Smooth muscle cell (in vitro differentiated cells): Measurements from ENCODE around the gene FRK. TPM values are rescaled to one million over a fixed set of nuclear protein-coding genes. Genes with fewer than 3 reads are reported as not detected.
"Not testable (repeated sequence)": the region's sequence is repeated elsewhere in the genome, so short reads cannot be mapped to it uniquely, and the experiment has no call there.

ENCODE experiments used
- DNase-seq: peaks from one replicate; lab custom pipeline; 2025; ENCODE audit not compliant: unreplicated experiment; lab: John Stamatoyannopoulos, UW
- H2AFZ ChIP-seq: fragments of 200-600 bp; sonication (generic); 2 replicates; pipeline ENCODE4 v1.6.0; 2016; ENCODE audit warnings: antibody characterized with exemption, low read depth, mild to moderate bottlenecking
- H3F3A ChIP-seq: fragments of 200-600 bp; sonication (generic); 2 replicates; pipeline ENCODE4 v1.6.0; 2017; ENCODE audit warnings: antibody characterized with exemption, low read depth
- H3K27ac ChIP-seq: fragments of 200-600 bp; sonication (generic); 2 replicates; pipeline ENCODE4 v1.5.1; 2016; ENCODE audit warnings: low read depth, mild to moderate bottlenecking
- H3K27me3 ChIP-seq: fragments of 200-600 bp; sonication (generic); 2 replicates; pipeline ENCODE4 v1.6.1; 2016; ENCODE audit warnings: low read depth, mild to moderate bottlenecking
- H3K36me3 ChIP-seq: fragments of 200-600 bp; sonication (generic); 2 replicates; pipeline ENCODE4 v1.5.1; 2016; ENCODE audit warnings: low read depth
- H3K4me1 ChIP-seq: fragments of 200-600 bp; sonication (generic); 2 replicates; pipeline ENCODE4 v1.5.1; 2016; ENCODE audit warnings: low read depth
- H3K4me2 ChIP-seq: fragments of 200-600 bp; sonication (generic); 2 replicates; pipeline ENCODE4 v1.6.0; 2016; ENCODE audit warnings: mild to moderate bottlenecking
- H3K4me3 ChIP-seq: fragments of 200-600 bp; sonication (generic); 2 replicates; pipeline ENCODE4 v1.5.1; 2016; ENCODE audit warnings: mild to moderate bottlenecking
- H3K79me2 ChIP-seq: fragments of 200-600 bp; sonication (generic); 2 replicates; pipeline ENCODE4 v1.6.0; 2016; ENCODE audit warnings: low read depth, mild to moderate bottlenecking
- H3K9ac ChIP-seq: fragments of 200-600 bp; sonication (generic); 2 replicates; pipeline ENCODE4 v1.6.0; 2016; ENCODE audit warnings: low read depth
- H3K9me3 ChIP-seq: fragments of 200-600 bp; sonication (generic); replicated peaks from 2 replicates; pipeline ENCODE4 v1.5.1; 2016; ENCODE audit warnings: low read depth
- H4K20me1 ChIP-seq: fragments of 200-600 bp; sonication (generic); 2 replicates; pipeline ENCODE4 v1.6.0; 2016; ENCODE audit warnings: low read depth
- WGBS: methylation state at CpG from one replicate; pipeline ENCODE4 v1.1.7; 2016; ENCODE audit warnings: low lambda C conversion rate; 5-methylcytosine and 5-hydroxymethylcytosine counted together
- polyA plus RNA-seq: library from polyadenylated mRNA; unstranded; fragments of >200 nt; fragmentation: Nextera tagmentation; extraction: Ambion mirVana; gene quantifications from 2 replicates; pipeline ENCODE4 v1.2.1, GENCODE V29; 2016
- total RNA-seq: library from RNA; depleted of rRNA; stranded (reverse); fragments of >200 nt; gene quantifications from 2 replicates; pipeline ENCODE4 v1.2.3, GENCODE V29; 2014
- TF ChIP-seq, protein P1 (sequence below): fragments of 200-600 bp; sonication (generic); IDR thresholded peaks from 2 replicates; pipeline ENCODE4 v1.5.1; 2017; ENCODE audit warnings: borderline replicate concordance, mild to moderate bottlenecking, antibody characterized with exemption; ENCODE audit not compliant: insufficient read depth, poor library complexity, severe bottlenecking

Gene FRK
- total and polyA plus RNA-seq, 2 experiments from 2014 or later, result 0.11 to 1.4 TPM

DNA sequence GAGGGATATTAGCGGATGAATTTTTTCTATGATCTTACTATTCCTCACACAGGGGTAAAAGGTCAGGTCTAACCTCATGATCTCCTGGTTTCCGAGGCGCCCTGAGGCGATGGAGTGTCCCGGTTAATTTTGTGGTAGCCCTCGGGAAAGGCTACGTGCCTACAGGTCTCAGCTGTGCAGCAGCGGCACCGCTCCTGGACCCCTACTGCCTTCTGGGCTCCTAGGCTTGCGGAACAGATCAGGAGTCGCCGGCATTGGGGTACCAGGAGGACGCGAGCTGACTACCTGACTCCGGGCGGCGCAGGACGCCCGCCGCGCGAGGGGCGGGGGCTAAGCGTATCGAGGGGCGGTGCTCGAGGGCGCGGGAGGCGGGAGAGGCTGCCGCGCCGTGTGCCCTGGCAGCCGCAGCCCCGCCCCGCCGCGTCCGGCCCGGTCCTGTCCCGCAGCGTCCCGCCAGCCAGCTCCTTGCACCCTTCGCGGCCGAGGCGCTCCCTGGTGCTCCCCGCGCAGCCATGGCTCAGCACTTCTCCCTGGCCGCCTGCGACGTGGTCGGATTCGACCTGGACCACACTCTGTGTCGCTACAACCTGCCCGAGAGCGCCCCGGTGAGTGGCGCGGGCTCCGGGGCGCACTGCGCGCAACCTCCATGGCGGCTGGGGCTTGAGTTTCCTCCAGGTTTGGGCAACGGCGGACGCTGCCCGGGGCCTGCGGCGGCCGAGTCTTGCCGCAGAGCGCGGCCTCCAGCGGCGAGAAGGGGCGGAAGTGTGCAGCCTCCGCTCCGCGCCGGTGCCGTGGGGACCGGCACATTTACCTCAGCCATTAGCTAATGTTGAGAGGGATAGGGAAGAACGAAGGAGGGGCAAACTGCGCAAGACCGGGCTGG lies 40.0 kb upstream of the FRK start, which contains the start of gene NT5DC1:
NT5DC1 (plus strand) TSS at position 435 of the 883 bp plus-strand sequence; CDS start at position 513, 78 bp downstream.
- peak; percentile 79 for DNase-seq
- 1% methylated on average over 80 of the region's 87 CpGs for WGBS
- H3K79me2 ChIP-seq, result peaks cover 29% of the 10 kb centered on the region

DNA sequence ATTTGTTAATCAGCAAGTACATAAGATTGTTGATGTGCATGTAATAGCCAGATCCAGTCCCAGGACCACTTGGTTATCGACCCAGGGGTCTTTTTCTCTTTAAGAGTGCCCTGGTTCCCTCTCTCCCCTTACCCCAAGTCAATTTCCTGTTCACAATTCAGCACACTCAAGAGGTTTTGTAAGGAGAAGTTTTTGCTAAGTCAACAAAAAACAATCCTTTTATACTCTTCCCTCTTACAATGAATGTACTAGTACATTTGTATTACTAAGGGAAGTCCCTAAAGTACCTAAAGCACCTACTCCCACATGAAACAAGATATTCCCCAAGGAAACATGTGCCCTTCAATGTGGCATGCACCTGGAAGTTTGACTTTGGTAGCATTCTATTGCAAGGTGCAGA lies 38.3 kb upstream of the FRK start:
- Histone ChIP-seq H3K4me2 (no peak overlapping the region), H3K4me3 (no peak overlapping the region), H3F3A (peaks cover 3% of the 10 kb centered on the region), H4K20me1 (no peaks in the 10 kb centered on the region), H3K9ac (no peak overlapping the region), H3K36me3 (no peaks in the 10 kb centered on the region), H3K9me3 (peaks cover 10% of the 10 kb centered on the region), H3K27ac (no peak overlapping the region), H3K79me2 (peaks cover 15% of the 10 kb centered on the region), H3K4me1 (peaks cover 10% of the 10 kb centered on the region), H3K27me3 (no peaks in the 10 kb centered on the region), H2AFZ (no peak overlapping the region)
- no peak for DNase-seq
- TF ChIP-seq, protein P1, sequence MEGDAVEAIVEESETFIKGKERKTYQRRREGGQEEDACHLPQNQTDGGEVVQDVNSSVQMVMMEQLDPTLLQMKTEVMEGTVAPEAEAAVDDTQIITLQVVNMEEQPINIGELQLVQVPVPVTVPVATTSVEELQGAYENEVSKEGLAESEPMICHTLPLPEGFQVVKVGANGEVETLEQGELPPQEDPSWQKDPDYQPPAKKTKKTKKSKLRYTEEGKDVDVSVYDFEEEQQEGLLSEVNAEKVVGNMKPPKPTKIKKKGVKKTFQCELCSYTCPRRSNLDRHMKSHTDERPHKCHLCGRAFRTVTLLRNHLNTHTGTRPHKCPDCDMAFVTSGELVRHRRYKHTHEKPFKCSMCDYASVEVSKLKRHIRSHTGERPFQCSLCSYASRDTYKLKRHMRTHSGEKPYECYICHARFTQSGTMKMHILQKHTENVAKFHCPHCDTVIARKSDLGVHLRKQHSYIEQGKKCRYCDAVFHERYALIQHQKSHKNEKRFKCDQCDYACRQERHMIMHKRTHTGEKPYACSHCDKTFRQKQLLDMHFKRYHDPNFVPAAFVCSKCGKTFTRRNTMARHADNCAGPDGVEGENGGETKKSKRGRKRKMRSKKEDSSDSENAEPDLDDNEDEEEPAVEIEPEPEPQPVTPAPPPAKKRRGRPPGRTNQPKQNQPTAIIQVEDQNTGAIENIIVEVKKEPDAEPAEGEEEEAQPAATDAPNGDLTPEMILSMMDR, result no peak
- WGBS, result 85% methylated on average over 1 of the region's 1 CpG

More for the DNA sequence above, 40.0 kb upstream of the FRK start, which contains the start of gene NT5DC1:
- Histone ChIP-seq H3K4me3 (peak within 1 kb of the TSS; percentile 99), H3K9ac (peak within 1 kb of the TSS; percentile 66), H2AFZ (peak within 1 kb of the TSS; percentile 100), H3K9me3 (peaks cover 10% of the 10 kb centered on the region), H3K4me1 (peaks cover 23% of the 10 kb centered on the region), H3K27me3 (no peaks in the 10 kb centered on the region), H3F3A (peaks cover 3% of the 10 kb centered on the region), H3K36me3 (no peaks in the 10 kb centered on the region), H3K4me2 (peak within 1 kb of the TSS; percentile 94), H4K20me1 (no peaks in the 10 kb centered on the region), H3K27ac (peak within 1 kb of the TSS; percentile 53)
- TF ChIP-seq, protein P1, result peak; percentile 27

DNA sequence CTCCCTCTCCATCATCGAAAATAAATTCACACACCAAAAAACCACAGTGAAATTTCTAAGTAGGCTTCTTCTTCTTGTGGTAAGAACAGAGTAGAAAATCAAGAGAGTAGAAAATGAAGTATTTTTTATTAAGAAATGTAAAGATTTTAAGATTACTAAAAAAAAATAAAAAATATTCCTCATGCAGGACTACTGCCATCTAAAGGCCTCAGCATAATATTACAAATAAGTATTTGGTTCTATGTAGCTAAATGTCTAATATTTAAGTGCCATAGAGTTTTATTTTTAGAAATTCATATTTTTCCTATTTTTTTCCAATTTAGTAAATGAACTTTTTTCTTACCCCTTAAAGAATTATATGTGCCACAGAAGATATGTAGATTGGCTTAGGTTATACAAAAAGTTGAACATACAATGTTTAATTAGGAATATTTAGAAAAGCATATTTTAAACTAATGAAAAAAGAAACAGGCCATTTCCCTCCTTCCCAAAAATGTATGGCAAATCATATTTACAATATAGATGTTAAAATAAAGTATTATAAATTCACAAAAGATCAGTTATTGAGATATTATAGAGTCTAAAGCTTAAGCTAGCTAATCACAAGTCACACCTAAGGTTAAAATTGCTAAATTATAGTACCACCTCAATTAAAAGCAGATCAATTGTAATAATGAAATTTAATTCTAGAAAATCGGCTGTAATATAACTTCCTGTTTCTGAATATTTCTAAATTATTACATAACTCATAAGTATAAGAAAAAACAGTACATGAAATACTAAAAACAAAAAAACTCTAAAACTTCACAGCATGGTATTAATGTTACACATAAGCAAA lies 36.5 kb upstream of the FRK start:
- Histone ChIP-seq H3K27me3 (no peaks in the 10 kb centered on the region), H3K4me2 (no peak overlapping the region), H3K4me3 (no peak overlapping the region), H4K20me1 (no peaks in the 10 kb centered on the region), H3K36me3 (no peaks in the 10 kb centered on the region), H3F3A (peaks cover 3% of the 10 kb centered on the region), H2AFZ (no peak overlapping the region), H3K9me3 (peaks cover 10% of the 10 kb centered on the region), H3K4me1 (peaks cover 9% of the 10 kb centered on the region), H3K9ac (no peak overlapping the region), H3K27ac (no peak overlapping the region), H3K79me2 (peaks cover 3% of the 10 kb centered on the region)
- no peak for DNase-seq
- 64% methylated on average over 2 of the region's 2 CpGs for WGBS
- TF ChIP-seq, protein P1, result peak; percentile 71

DNA sequence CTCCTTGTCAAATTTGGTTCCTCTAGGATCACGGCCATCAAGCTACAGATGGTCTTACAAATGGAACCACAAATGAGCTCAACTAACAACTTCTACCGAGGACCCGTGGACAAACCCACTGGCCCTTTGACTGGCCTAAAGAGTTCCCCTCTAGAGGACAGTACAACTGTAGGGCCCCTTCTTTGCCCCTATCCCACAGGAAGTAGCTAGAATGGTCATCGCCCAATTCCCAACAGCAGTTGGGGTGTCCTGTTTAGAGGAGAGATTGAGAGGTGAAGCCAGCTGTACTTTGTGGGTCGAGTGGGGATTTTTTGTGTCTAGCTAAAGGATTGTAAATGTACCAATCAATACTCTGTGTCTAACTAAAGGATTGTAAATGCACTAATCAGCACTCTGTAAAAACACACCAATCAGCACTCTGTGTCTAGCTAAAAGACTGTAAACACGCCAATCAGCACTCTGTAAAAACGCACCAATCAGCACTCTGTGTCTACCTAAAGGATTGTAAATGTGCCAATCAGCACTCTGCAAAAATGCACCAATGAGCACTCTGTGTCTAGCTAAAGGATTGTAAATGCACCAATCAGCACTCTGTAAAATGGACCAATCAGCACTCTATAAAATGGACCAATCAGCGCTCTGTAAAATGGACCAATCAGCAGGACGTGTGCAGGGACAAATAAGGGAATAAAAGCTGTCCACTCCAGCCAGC lies 35.5 kb upstream of the FRK start:
- H3F3A ChIP-seq, H3K9me3 ChIP-seq, H3K79me2 ChIP-seq, DNase-seq, H3K4me3 ChIP-seq, H3K36me3 ChIP-seq, H3K27ac ChIP-seq, H3K4me1 ChIP-seq, H4K20me1 ChIP-seq, H3K4me2 ChIP-seq, H3K9ac ChIP-seq, H2AFZ ChIP-seq, H3K27me3 ChIP-seq: not testable (repeated sequence)
- WGBS, result 94% methylated on average over 9 of the region's 9 CpGs
